Jurkat, Clone E6-1 (cell line): ENCODE results near the gene CX3CL1. TPM values are rescaled to one million over a fixed set of nuclear protein-coding genes. Genes with fewer than 3 reads are reported as not detected.
"Not testable (repeated sequence)": the region's sequence is repeated elsewhere in the genome, so short reads cannot be mapped to it uniquely, and the experiment has no call there.

Experiments
- DNase-seq: peaks from one replicate; pipeline ENCODE4 v3.0.0-alpha.2; 2011; ENCODE audit warnings: low read depth, low spot score
- H3K4me3 ChIP-seq: 2 replicates; pipeline ENCODE4 v1.5.1; 2011; ENCODE audit warnings: mild to moderate bottlenecking, low read length, control low read depth, moderate library complexity
- polyA plus RNA-seq: library from polyadenylated mRNA; unstranded; fragments of >200 nt; gene quantifications from one replicate; pipeline ENCODE4 v1.2.1, GENCODE V29; 2012; ENCODE audit warnings: missing spikeins; ENCODE audit not compliant: insufficient read length, insufficient read depth

Gene CX3CL1
- polyA plus RNA-seq = not detected

DNA sequence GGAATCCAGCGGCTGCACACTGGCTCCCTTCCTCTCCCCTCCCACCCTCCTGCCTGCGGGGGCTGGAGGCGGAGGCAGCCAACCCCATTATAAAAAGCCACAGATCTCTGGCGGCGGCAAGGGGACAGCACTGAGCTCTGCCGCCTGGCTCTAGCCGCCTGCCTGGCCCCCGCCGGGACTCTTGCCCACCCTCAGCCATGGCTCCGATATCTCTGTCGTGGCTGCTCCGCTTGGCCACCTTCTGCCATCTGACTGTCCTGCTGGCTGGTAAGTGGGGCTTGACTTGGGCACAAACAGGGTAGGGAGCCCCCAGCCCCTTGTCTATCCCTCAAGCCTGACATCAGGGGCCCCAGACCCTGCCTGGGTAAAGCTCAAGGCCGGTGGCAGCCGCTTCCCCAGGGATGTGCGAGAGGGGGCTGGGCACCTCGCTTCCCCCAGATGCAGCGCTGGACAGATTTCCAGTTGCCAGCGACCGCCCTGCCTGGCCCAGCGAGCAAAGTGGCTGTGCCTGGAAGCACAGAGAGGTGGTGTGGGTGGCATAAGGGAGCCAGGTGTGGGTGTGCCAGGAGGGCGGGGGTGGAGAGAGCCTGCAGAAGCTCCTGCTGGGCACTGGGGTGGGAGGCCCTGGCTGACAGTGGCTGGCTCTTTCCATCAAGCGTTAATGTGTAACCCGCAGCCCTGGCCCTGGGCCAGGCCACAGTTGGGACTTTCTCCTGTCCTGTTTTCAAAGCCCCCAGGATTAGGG, at the start of gene CX3CL1:
Gene CX3CL1, plus strand, starts transcription at position 119 of the 745 bp plus-strand sequence. Its CDS starts 79 bp downstream, at position 198.
- DNase-seq = no peak
- H3K4me3 ChIP-seq = no peak within 1 kb of the TSS

DNA sequence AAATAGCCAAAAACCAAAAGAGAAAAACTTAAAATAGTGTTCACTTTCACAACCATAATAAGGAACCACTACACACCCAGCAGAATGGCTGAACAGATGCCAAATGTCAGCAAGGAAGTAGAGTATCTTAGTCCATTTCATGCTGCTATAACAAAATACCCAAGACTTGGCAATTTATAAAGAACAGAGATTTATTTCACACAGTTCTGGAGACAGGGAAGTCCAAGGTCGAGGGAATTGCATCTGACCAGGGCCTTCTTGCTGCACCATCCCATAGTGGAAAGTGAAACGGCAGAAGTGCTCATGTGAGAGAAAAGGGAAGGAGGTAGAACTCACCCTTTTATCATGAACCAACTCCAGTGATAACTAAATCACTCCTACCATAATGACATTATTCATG, 47.5 kb upstream of the CX3CL1 start:
- no peak overlapping the region for H3K4me3 ChIP-seq
- no peak for DNase-seq

DNA sequence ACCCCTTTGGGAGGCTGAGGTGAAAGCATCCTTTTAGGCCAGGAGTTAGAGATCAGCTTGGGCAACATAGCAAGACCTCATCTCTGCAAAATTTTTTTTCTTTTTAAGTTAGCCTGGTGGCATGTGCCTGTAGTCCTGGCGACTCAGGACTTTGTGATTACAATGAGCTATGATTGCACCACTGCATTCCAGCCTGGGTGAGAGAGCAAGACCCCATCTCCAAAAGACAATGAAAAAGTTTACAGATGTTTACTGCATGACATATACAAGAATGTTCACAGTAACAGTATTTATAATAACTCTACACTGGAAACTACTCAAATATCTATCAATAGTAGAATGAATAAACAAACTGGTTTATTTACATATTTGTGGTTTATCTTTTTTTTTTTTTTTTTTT, 46.8 kb upstream of the CX3CL1 start:
- DNase-seq = no peak
- H3K4me3 ChIP-seq = no peak overlapping the region

DNA sequence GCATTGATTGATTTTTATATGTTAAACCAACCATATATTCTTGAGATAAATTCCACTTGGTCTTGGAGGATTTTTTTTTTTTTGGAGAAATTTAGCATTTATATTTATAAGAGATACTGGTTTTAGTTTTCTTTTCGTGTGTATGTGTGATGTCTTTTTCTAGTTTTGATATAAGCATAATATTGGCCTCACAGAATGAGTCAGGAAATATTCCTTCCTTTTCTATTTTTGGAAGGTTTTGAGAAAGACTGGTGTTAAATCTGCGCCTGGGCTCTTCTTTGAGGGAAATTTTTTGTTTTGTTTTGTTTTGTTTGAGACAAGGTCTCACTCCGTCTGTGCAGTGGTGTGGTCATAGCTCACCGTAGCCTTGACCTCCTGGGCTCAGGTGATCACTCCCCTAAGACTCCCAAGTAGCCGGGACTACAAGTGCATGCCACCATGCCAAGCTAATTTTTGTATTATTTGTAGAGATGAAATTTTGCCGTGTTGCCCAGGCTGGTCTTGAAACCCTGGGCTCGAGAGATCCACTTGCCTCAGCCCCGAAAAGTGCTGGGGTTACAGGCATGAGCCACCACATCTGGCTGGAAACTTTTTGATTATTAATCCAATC, 42.5 kb upstream of the CX3CL1 start:
- DNase-seq = no peak
- no peak overlapping the region for H3K4me3 ChIP-seq

DNA sequence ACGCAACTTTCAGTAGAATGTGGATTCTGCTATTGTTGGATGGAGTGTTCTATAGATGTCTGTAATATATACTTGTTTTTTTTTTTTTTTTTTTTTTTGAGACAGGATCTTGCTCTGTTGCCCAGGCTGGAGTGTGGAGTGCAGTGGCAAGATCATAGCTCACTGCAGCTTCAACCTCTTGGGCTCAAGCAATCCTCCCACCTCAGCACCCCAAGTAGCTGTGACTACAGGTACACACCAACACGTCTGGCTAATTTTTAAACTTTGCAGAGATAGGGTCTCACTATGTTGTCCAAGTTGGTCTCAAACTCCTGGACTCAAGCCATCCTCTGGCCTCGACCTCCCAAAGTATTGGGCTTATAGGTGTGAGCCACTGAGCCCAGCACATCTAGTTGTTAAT, 40.9 kb upstream of the CX3CL1 start:
- H3K4me3 ChIP-seq = no peak overlapping the region
- DNase-seq = no peak

DNA sequence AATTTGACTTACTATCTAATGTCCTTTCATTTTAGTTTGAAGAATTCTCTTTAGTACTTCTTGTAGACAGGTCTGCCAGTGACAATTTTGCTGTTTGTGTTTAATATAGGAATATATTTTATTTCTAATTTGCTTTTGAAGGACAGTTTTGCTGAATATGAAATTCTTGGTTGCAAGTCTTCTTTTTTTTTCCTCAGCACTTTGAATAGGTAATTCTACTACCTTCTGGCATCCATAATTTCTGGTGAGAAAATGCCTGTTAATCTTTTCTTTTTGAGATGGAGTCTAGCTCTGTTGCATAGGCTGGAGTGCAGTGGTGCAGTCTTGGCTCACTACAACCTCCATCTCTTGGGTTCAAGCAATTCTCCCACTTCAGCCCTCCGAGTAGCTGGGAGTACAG, 38.9 kb upstream of the CX3CL1 start:
- H3K4me3 ChIP-seq = no peak overlapping the region
- no peak for DNase-seq

DNA sequence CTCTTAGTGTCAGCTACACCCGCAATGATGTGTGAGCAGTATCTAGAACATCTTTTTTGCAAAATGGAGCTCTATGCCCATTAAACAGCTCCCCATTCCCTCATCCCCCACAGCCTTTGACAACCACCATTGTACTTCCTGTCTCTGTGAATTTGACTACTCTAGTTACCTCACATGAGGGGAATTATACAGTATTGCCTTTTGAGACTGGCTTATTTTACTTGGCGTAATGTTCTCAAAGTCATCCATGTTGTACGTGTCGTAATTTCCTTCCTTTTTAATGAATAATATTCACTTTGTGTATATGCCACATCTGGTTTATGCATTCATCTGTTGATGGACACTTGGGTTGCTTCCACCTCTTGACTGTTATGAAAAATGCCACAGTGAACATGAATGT, 36.9 kb upstream of the CX3CL1 start:
- no peak overlapping the region for H3K4me3 ChIP-seq
- DNase-seq = no peak

DNA sequence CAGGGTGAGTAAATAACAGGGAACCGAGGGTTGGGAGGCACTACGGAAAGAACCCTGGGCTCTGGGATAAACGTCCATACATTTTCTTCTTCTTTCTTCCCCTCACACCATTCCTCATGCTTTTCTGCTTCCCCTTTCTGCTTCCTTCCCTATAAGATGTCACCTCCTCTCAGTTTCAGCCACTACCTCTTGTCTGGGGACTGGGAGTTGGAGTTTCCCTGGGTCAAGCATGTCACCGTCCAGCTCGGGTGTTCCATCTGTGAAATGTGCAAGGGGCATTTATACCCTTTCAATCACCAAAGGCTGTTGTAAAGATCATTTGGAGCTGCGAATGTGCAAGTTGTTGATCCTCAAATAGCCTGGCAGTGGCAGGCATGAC, 31.2 kb upstream of the CX3CL1 start:
- no peak overlapping the region for H3K4me3 ChIP-seq
- no peak for DNase-seq

DNA sequence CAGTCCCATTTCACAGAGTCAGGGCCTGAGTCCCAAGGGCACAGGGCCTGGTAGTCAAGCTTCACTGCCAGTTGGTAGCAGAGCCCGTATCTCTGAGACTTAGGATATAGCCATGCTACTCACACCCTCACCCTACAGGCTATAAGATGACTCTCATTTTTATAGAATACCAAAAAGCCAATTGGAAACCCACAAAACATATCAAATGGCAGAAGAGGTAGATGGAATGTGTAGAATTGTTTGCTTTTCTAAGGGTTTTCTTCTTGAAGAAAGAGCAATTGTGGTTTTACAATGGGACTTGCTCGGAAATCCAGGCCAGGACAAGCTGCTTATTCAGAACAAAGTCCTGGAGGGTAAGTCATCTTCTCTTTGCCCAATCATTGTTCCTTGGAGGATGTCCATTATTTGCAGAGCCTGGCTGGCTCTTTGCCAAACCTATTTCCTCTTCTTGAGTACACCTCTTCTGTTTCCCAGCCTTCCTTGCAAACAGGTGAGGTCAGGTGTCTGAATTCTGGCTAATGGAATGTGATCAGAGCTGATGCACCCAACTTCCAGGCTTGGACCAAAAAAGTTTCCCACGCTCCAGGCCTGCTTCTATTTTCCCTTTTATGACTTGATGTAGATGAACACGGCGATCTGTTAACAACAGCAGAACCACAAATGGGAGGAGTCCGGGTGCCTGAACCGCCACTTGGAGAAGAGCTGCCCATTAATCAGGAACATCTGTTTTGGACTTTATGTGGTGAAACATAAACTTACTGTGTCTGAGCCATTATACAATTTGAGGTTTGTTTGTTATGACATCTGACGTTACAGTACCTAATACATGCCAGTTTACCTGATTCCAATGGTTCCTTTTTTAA, 30.6 kb upstream of the CX3CL1 start:
- no peak overlapping the region for H3K4me3 ChIP-seq
- no peak for DNase-seq

DNA sequence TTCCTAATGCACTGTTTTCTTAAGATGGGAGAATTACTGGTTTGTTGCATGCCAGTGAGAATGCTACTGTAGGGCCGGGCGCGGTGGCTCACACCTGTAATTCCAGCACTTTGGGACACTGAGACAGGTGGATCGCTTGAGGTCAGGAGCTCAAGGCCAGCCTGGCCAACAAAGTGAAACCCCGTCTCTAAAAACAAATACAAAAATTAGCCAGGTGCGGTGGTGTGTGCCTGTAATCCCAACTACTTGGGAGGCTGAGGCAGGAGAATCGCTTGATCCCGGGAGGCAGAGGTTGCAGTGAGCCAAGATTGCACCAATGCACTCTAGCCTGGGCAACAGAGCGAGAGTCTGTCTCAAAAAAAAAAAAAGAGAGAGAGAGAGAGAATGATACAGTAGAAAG, 29.7 kb upstream of the CX3CL1 start:
- H3K4me3 ChIP-seq, DNase-seq: not testable (repeated sequence)

DNA sequence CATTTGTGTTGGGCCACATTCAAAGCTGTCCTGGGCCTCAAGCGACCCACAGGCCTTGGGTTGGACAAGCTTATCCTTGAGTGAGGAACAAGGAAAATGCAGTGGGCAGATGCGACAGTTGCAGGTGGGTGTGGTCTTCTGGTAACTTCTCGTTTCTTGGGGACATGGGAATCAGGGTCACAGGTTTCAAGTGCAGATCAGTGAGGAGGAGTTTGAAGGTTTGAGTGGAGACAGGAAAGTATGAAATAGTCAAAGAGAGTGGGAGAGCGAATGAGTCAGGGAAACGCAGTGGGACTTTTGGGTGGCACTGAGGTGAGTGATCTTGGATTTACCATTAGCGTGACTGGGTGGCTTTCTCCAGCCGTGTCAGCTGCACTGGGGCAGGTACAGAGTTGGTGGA, 29.1 kb upstream of the CX3CL1 start:
- no peak for DNase-seq
- no peak overlapping the region for H3K4me3 ChIP-seq

DNA sequence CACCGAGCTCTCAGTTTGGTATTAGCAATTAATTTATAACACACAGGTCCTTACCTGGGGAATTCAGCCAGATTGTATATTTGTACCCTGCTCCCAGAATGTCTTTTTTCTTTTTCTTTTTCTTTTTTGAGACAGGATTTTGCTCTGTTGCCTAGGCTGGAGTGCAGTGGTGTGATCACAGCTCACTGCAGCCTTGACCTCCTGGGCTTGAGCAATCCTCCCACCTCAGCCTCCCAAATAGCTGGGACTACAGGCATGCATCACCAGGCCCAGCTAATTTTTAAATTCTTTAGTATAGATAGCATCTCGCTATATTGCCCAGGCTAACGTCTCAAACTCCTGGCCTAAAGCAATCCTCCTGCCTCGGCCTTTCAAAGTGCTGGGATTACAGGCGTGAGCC, 28.2 kb upstream of the CX3CL1 start:
- H3K4me3 ChIP-seq, DNase-seq: not testable (repeated sequence)

DNA sequence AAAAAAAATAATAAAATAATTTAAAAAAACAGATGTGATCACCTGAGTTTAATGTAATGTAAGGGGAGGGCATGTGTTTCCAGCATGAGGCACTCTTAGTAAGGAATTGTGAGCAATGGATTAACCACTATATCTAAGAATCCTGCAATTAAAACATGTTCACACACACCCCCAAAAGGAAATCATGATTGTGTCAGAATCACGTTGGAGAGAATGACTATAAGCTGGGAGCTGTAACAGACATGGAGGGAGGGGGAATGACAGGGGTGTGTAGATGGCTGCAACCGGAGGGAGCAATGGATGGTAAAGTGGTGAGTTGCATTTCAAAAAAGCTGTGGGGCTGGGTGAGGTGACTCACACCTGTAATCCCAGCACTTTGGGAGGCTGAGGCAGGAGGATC, 27.3 kb upstream of the CX3CL1 start:
- no peak overlapping the region for H3K4me3 ChIP-seq
- DNase-seq = no peak

DNA sequence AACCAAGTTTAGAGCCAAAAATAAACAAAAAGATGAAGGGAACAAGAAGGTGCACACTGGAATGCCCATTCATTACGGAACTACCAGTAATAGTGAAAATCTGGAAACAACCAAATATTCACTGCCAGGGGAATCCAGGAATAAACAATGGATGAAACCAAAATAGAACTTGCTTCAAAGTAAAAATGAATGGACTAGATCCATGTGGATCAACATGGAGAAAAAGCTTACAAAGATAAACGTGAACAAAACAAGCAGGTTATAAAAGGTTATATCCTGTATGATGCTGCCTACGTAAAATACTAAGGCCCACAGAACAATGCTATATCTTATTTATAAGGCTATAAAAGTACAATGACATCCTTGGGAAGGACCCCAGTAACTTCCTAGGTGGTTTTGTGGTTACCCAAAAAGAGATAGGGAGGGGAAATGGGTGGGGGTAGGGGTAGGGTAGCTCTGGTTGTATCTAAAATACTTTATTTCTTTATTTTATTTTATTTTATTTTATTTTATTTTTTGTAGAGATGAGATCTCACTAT, 26.6 kb upstream of the CX3CL1 start:
- H3K4me3 ChIP-seq = no peak overlapping the region
- DNase-seq = peak; percentile 14

DNA sequence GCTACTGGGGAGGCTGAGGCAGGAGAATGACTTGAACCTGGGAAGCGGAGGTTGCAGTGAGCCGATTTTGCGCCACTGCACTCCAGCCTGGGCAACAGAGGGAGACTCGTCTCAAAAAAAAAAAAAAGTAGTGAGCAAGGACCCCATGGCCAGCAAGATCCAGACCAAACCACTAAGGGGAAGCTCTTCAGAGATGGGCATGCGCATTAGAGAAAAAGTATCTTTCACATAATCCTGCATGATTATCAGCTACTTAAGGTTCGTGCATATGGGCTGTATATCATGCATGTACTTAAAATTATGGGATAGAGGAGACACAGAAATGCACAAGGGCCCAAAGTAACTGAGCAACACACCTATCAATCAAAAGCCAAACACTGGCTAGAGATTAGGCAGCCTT, 24.4 kb upstream of the CX3CL1 start:
- DNase-seq = no peak
- H3K4me3 ChIP-seq = no peak overlapping the region

DNA sequence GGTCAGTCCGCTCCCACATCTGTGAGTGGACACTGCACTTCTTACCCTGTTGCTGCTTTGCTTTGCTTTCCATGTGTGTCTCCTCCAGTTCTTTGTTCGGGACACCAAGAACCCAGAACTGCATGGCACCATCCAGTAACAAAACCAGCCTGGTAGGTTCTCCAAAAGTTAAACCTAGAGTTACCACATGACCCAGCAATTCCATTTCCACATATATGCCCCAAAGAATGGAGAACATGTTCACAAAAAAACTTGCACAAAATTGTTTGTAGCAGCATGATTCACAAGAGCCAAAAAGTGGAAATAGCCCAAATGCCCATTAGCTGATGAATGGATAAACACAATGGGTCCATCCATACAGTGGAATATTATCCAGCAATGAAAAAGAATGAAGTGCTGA, 24.0 kb upstream of the CX3CL1 start:
- H3K4me3 ChIP-seq = no peak overlapping the region
- no peak for DNase-seq

DNA sequence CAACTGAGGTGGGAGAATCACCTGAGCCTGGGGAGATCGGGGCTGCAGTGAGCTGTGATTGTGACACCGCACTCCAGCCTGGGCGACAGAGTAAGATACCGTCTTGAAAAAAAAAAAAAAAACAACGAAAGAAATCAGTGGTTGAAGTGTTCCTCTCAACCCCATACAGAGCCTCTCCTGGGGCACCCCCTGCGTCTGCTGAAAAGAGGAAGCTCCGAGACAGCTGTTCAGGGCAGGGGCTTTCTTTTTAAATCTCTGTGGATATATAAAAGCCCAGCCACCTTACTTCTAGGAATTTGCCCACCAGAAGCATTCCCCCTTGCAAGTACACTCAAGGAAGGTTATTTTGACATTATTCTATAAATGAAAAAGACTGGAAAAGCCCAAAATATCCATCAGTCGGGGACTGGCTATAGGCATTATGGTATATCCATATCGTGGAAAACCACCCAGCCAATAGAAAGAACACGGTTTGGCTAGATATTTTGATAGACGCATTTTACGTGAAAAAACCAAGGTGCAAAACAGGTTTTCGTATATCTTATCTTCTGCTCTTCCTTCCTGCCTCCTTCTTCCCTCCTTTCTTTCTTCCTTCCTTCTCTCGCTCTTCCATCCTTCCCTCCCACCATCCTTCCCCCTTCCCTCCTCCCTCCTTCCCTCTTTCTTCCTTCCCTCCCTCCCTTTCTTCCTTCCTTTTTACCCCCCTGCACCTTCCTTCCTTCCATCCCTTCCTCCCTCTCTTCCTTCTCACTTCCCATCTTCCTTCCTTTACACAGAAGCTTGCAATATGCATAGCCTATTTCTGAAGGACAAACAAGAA, 22.9 kb upstream of the CX3CL1 start:
- no peak for DNase-seq
- no peak overlapping the region for H3K4me3 ChIP-seq

DNA sequence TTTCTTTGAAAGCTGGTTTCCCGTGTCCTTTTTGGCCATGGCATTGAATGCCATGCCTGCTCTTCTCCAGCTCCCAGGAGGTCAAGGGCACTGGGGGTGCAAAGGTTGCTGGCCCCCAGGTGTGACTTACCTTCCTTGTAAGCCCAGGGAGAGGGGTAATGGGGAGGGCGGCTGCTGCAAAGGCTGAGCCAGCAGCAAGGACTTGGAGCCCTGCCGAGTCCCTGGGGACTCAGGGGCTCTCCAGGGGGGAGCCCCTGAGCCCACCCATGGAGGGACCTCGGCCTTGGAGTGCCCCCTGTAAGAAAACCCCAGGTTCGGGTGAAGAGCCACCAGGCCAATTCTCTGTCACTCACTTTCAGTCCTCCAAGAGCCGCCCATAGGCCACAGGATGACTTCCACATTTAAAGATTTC, 19.6 kb upstream of the CX3CL1 start:
- no peak for DNase-seq

DNA sequence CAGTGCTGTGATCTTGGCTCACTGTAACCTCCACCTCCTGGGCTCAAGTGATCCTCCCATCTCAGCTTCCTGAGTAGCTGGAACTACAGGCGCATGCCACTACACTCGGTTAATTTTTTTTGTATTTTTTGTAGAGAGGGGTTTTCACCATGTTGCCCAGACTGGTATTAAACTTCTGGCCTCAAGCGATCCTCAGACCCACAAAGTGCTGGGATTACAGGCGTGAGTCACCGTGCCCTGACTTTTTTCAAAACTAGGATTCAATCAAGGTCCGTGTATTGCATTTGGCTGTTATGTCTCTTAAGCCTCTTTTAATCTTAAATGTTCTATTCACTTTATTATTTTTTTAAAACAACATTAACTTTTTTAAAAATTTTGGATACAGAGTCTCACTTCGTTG, 18.0 kb upstream of the CX3CL1 start:
- DNase-seq = no peak
- no peak overlapping the region for H3K4me3 ChIP-seq

More for the DNA sequence above, 19.6 kb upstream of the CX3CL1 start:
- H3K4me3 ChIP-seq = no peak overlapping the region
